ENCODE measurements around the gene RBMS3. TPM values are rescaled to one million over a fixed set of nuclear protein-coding genes. Genes with fewer than 3 reads are reported as not detected.

The RBMS3 gene
- total and polyA plus RNA-seq, 2 experiments from 2014 or later = 3.2 to 7.4 TPM

GRCh38 chr3:29240887-29241286 is 40.0 kb upstream of the RBMS3 start (continued):
- TF ChIP-seq ZNF462 (CRISPR knock-in tag; IDR thresholded peaks at IDR 0.05) = no peak
- no peak for TF ChIP-seq CTCF (conservative IDR thresholded peaks at IDR 0.05; ENCODE audit: low read depth in 2 of 2)
- no peak for TF ChIP-seq NANOG (IDR thresholded peaks at IDR 0.05; ENCODE audit: borderline replicate concordance)
- no peak for TF ChIP-seq EZH2phosphoT487 (IDR thresholded peaks at IDR 0.05; ENCODE audit: unreplicated experiment)
- no peak for TF ChIP-seq JUNB (IDR thresholded peaks at IDR 0.05; ENCODE audit: unreplicated experiment)

GRCh38 chr3:29241855-29242254 is 39.0 kb upstream of the RBMS3 start:
- H3K9me3 Mint-ChIP-seq = peaks cover 6% of the 10 kb centered on the region
- Histone ChIP-seq H3K4me1 (ENCODE audit: insufficient read depth) (peaks cover 19% of the 10 kb centered on the region), H3F3A (replicated peaks; ENCODE audit: low read depth) (no peaks in the 10 kb centered on the region), H2AFZ (no peak overlapping the region), H3K27ac (ENCODE audit: low read depth) (no peak overlapping the region), H4K20me1 (replicated peaks; ENCODE audit: insufficient read depth) (no peaks in the 10 kb centered on the region), H3K79me2 (replicated peaks; ENCODE audit: insufficient read depth) (no peaks in the 10 kb centered on the region), H3K9me2 (ENCODE audit: insufficient read depth) (0 out of 2 replicates have a peak, but pooled peaks cover 3% of the 10 kb centered on the region), H3K4me2 (no peak overlapping the region), H3K36me3 (ENCODE audit: insufficient read depth) (no peaks in the 10 kb centered on the region), H3K27me3 (ENCODE audit: insufficient read depth) (no peaks in the 10 kb centered on the region), H3K4me3 (no peak overlapping the region)
- H3K36me3 Mint-ChIP-seq (ENCODE audit: low read depth) = peaks cover 8% of the 10 kb centered on the region; the same call in 1 of the 3 replicates
- ATAC-seq = no peak
- H3K4me3 Mint-ChIP-seq = no peak overlapping the region
- peaks cover 2% of the 10 kb centered on the region for H3K27me3 Mint-ChIP-seq (ENCODE audit: insufficient read depth, low read depth, poor library complexity)
- H3K4me1 Mint-ChIP-seq = peaks cover 34% of the 10 kb centered on the region
- DNase-seq (ENCODE audit: low spot score) = no peak
- no peak overlapping the region for H3K27ac Mint-ChIP-seq
- no peak for TF ChIP-seq CTCF (conservative IDR thresholded peaks at IDR 0.05; ENCODE audit: low read depth in 2 of 2)
- no peak for TF ChIP-seq ZNF114 (CRISPR knock-in tag; IDR thresholded peaks at IDR 0.05)
- no peak for TF ChIP-seq CREB1 (CRISPR knock-in tag; IDR thresholded peaks at IDR 0.05; ENCODE audit: low read depth)
- TF ChIP-seq STAT1 (IDR thresholded peaks at IDR 0.05; ENCODE audit: unreplicated experiment) = no peak
- no peak for TF ChIP-seq REST (IDR thresholded peaks at IDR 0.05; ENCODE audit: unreplicated experiment)
- no peak for TF ChIP-seq ZNF331 (CRISPR knock-in tag; IDR thresholded peaks at IDR 0.05; ENCODE audit: low read depth)
- TF ChIP-seq EZH2phosphoT487 (IDR thresholded peaks at IDR 0.05; ENCODE audit: unreplicated experiment) = no peak
- no peak for TF ChIP-seq POLR2AphosphoS5 (IDR thresholded peaks at IDR 0.05; ENCODE audit: low read depth)
- TF ChIP-seq EZH2 (IDR thresholded peaks at IDR 0.05; ENCODE audit: low read depth, unreplicated experiment) = no peak
- TF ChIP-seq JUNB (IDR thresholded peaks at IDR 0.05; ENCODE audit: unreplicated experiment) = no peak
